SIG-M5 (cell line): ENCODE measurements around the gene OR52M1.

Experiments
- DNase-seq: peaks from one replicate; lab custom pipeline; 2025; lab: John Stamatoyannopoulos, UW

Gene OR52M1

GRCh38 chr11:4569075-4569474 lies 24.1 kb downstream of the OR52M1 start:
- no peak for DNase-seq

DNA sequence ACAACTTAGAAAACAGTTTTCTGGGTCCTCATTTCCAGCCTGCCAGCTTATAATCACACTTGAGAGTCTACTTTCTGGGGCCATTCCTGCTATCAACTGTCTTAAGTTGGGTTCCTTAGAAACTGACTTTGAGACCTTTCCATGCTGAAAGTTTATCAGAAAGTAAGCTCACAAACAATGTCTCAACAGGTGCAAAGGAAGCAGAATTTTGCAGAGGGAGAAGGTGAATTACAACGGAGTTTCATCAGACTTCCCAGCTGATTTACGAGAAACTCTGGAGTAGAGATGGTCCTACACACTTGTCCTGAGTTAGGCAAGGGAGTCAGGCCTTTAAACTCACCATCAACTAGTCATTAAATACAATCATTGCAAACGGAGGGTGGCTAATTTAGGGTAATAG lies 31.9 kb downstream of the OR52M1 start:
- no peak for DNase-seq

GRCh38 chr11:4577761-4578160 lies 32.8 kb downstream of the OR52M1 start:
- no peak for DNase-seq

DNA sequence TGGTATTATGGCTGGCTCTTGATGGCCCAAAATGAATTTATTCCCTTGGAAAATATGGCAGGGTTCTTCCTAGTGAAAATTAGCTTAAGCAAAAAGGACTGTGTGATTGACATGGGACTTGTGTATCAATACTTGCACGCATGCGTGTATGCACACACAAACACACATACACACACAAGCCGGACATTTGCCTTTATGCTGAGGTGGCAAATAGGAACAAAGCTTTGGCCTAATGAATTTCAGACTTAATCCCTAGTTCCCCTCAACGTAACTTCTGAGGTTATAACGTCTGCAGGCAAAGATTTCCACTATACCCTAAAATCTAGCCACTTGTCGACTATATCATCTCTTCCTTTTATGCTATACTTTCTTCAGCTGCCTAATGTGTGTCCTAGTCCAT lies 33.6 kb downstream of the OR52M1 start:
- DNase-seq, result no peak

- no peak for DNase-seq
These were observed 35.1 kb downstream of the OR52M1 start for GRCh38 chr11:4580124-4580523.

DNA sequence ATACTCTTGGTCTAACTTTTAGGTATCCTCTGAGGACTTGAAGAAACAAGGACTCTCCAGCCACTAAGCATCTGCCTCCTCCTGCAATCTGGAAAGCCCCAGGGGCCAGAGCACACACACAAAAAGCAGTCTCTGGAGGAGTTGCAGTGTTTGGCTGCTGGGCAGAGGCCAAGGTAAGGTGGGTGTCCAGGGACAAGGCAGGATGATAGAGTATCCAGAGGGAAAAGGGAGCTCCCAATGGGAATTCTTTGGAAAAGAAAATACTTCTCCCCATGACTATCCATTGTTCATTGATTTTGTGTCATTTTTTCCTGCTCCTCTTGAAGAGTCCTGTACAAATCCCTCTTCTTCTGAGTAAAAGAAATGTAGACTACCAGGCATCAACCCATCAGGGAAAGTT lies 36.5 kb downstream of the OR52M1 start, which contains the start of gene OR52I2:
Gene OR52I2 (plus strand): TSS at position 301 of the 400 bp plus-strand sequence.
- DNase-seq, result no peak

DNA sequence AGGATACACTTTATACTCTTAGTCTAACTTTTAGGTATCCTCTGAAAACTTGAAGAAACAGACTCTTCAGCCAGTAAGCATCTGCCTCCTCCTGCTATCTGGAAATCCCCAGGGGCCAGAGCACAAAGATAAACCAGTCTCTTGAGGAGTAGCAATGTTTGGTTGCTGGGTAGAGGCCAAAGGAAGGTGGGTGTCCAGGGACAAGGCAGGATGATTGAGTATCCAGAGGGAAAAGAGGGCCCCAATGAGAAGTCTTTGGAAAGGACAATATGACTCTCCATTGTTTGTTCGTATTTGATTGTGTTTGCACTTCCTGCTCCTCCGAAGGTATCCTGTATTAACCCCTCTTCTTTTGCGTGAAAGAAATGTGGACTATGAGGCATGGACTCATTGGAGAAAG lies 44.0 kb downstream of the OR52M1 start:
- DNase-seq, result no peak

- no peak for DNase-seq
These were observed 48.7 kb downstream of the OR52M1 start, which contains the start of gene OR52I1 for GRCh38 chr11:4593739-4594138. OR52I1 (plus strand) TSS chr11:4594039; CDS start chr11:4594039, 0 bp downstream.
